ENCODE results near the gene PALLD. TPM values are rescaled to one million over a fixed set of nuclear protein-coding genes. Genes with fewer than 3 reads are reported as not detected.

PALLD gene
- polyA plus RNA-seq, 1 donor from 2014 or later = 20.5 TPM

DNA sequence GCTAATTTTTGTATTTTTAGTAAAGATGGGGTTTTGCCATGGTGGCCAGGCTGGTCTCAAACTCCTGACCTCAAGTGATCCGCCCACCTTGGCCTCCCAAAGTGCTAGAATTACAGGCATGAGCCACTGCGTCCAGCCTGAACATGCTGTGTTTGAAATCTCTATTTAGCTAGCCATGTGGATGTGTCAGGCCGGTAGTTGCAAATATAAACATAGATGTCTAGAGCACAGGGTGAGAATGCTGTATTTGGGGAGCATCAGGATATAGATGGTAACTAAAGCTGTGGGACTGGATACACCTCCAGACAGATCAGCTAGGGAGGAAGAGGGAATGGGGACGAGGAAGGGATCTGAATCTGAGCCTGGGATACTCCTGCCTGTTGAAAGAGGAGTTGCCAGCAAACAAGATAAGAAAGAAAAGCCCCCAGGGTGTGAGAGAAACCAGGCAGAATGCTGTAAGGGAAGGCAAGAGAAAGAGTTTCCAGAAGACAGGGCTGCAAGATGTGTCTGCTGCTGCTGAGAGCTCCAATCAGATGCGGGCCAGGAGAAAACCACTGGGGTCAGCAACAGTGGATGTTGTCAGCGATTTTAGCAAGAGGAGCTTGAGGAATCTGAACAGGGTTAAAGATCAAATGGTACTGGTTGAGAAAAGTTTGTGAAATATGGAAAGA, 177.4 kb downstream of the PALLD start:
- no peak overlapping the region for H2AFZ ChIP-seq (ENCODE audit: low read depth, low read length)
- no peak overlapping the region for H3K9ac ChIP-seq (ENCODE audit: low read length)
- no peaks in the 10 kb centered on the region for H3K36me3 ChIP-seq (ENCODE audit: insufficient read depth, low read length)
- no peaks in the 10 kb centered on the region for H3K9me2 ChIP-seq (ENCODE audit: insufficient read depth, low read length)
- H4K20me1 ChIP-seq (ENCODE audit: insufficient read depth) = no peaks in the 10 kb centered on the region
- H3F3A ChIP-seq (ENCODE audit: insufficient read depth, low read length, poor library complexity, severe bottlenecking) = no peaks in the 10 kb centered on the region
- H3K4me2 ChIP-seq (ENCODE audit: low read length) = no peak overlapping the region
- no peaks in the 10 kb centered on the region for H3K27me3 ChIP-seq (ENCODE audit: insufficient read depth, low read depth, low read length)
- H3K4me3 ChIP-seq (ENCODE audit: low read length) = no peak overlapping the region
- H3K79me2 ChIP-seq (replicated peaks; ENCODE audit: insufficient read depth, low read length) = no peaks in the 10 kb centered on the region
- TF ChIP-seq, protein P1, sequence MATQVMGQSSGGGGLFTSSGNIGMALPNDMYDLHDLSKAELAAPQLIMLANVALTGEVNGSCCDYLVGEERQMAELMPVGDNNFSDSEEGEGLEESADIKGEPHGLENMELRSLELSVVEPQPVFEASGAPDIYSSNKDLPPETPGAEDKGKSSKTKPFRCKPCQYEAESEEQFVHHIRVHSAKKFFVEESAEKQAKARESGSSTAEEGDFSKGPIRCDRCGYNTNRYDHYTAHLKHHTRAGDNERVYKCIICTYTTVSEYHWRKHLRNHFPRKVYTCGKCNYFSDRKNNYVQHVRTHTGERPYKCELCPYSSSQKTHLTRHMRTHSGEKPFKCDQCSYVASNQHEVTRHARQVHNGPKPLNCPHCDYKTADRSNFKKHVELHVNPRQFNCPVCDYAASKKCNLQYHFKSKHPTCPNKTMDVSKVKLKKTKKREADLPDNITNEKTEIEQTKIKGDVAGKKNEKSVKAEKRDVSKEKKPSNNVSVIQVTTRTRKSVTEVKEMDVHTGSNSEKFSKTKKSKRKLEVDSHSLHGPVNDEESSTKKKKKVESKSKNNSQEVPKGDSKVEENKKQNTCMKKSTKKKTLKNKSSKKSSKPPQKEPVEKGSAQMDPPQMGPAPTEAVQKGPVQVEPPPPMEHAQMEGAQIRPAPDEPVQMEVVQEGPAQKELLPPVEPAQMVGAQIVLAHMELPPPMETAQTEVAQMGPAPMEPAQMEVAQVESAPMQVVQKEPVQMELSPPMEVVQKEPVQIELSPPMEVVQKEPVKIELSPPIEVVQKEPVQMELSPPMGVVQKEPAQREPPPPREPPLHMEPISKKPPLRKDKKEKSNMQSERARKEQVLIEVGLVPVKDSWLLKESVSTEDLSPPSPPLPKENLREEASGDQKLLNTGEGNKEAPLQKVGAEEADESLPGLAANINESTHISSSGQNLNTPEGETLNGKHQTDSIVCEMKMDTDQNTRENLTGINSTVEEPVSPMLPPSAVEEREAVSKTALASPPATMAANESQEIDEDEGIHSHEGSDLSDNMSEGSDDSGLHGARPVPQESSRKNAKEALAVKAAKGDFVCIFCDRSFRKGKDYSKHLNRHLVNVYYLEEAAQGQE (IDR thresholded peaks at IDR 0.05; ENCODE audit: borderline replicate concordance) = no peak
- no peak for TF ChIP-seq RAD21 (conservative IDR thresholded peaks at IDR 0.05)
- TF ChIP-seq, protein P2, sequence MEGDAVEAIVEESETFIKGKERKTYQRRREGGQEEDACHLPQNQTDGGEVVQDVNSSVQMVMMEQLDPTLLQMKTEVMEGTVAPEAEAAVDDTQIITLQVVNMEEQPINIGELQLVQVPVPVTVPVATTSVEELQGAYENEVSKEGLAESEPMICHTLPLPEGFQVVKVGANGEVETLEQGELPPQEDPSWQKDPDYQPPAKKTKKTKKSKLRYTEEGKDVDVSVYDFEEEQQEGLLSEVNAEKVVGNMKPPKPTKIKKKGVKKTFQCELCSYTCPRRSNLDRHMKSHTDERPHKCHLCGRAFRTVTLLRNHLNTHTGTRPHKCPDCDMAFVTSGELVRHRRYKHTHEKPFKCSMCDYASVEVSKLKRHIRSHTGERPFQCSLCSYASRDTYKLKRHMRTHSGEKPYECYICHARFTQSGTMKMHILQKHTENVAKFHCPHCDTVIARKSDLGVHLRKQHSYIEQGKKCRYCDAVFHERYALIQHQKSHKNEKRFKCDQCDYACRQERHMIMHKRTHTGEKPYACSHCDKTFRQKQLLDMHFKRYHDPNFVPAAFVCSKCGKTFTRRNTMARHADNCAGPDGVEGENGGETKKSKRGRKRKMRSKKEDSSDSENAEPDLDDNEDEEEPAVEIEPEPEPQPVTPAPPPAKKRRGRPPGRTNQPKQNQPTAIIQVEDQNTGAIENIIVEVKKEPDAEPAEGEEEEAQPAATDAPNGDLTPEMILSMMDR (IDR thresholded peaks at IDR 0.05; ENCODE audit: poor library complexity, severe bottlenecking) = no peak
- no peak for TF ChIP-seq MXI1 (conservative IDR thresholded peaks at IDR 0.05; ENCODE audit: poor library complexity, severe bottlenecking)
- no peak for TF ChIP-seq EZH2 (IDR thresholded peaks at IDR 0.05; ENCODE audit: borderline replicate concordance, insufficient read depth, low read length, poor library complexity, severe bottlenecking)
- TF ChIP-seq EP300 (conservative IDR thresholded peaks at IDR 0.05; ENCODE audit: poor library complexity, severe bottlenecking) = no peak
- no peak for TF ChIP-seq TAF1 (IDR thresholded peaks at IDR 0.05; ENCODE audit: low read depth)
- TF ChIP-seq SMC3 (conservative IDR thresholded peaks at IDR 0.05; ENCODE audit: poor library complexity) = no peak
- no peak for TF ChIP-seq POLR2AphosphoS5 (IDR thresholded peaks at IDR 0.05)
- H3K9me3 ChIP-seq (ENCODE audit: low read length) = no peaks in the 10 kb centered on the region
- H3K27ac ChIP-seq (ENCODE audit: low read length) = no peak overlapping the region

DNA sequence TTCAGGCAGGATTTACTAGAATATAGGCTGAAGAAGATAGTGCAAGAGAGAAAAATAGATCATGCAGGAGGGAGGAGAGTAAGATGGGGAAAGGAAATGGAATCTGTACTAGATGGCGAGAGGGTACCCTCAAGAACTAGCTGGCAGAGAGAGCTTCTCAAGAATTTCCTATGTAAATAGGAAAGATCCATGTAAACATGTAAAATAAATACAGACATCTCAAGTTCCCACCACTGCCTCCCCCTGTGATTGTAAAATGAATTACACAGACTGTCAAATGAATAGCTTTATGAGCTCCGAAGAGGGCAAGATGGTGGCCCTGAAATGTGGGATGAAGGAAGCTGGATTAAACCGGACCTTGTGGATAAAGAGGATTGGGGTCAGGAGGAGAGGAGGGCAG, 178.0 kb downstream of the PALLD start:
- Histone ChIP-seq H4K20me1 (ENCODE audit: insufficient read depth) (no peaks in the 10 kb centered on the region), H3K4me3 (ENCODE audit: low read length) (no peak overlapping the region), H3K9me2 (ENCODE audit: insufficient read depth, low read length) (no peaks in the 10 kb centered on the region), H3K9ac (ENCODE audit: low read length) (no peak overlapping the region), H3F3A (ENCODE audit: insufficient read depth, low read length, poor library complexity, severe bottlenecking) (no peaks in the 10 kb centered on the region), H3K27ac (ENCODE audit: low read length) (no peak overlapping the region), H2AFZ (ENCODE audit: low read depth, low read length) (no peak overlapping the region), H3K36me3 (ENCODE audit: insufficient read depth, low read length) (no peaks in the 10 kb centered on the region), H3K4me2 (ENCODE audit: low read length) (no peak overlapping the region), H3K9me3 (ENCODE audit: low read length) (no peaks in the 10 kb centered on the region), H3K27me3 (ENCODE audit: insufficient read depth, low read depth, low read length) (no peaks in the 10 kb centered on the region), H3K79me2 (replicated peaks; ENCODE audit: insufficient read depth, low read length) (no peaks in the 10 kb centered on the region)
- no peak for TF ChIP-seq TAF1 (IDR thresholded peaks at IDR 0.05; ENCODE audit: low read depth)
- no peak for TF ChIP-seq SMC3 (conservative IDR thresholded peaks at IDR 0.05; ENCODE audit: poor library complexity)
- no peak for TF ChIP-seq POLR2AphosphoS5 (IDR thresholded peaks at IDR 0.05)
- TF ChIP-seq EZH2 (IDR thresholded peaks at IDR 0.05; ENCODE audit: borderline replicate concordance, insufficient read depth, low read length, poor library complexity, severe bottlenecking) = no peak
- TF ChIP-seq MXI1 (conservative IDR thresholded peaks at IDR 0.05; ENCODE audit: poor library complexity, severe bottlenecking) = no peak
- no peak for TF ChIP-seq RAD21 (conservative IDR thresholded peaks at IDR 0.05)
- TF ChIP-seq, protein P1 (IDR thresholded peaks at IDR 0.05; ENCODE audit: borderline replicate concordance) = no peak
